HG02943 (cell line): ENCODE data around the gene NCOA4.
"Not testable (repeated sequence)": the region's sequence is repeated elsewhere in the genome, so short reads cannot be mapped to it uniquely, and the experiment has no call there.

Experiments
- ATAC-seq: cut with Tn5 transposase; IDR thresholded peaks from one replicate; pipeline ENCODE4 v1.9.1; 2021; ENCODE audit warnings: mild to moderate bottlenecking, low read depth, moderate library complexity; ENCODE audit not compliant: unreplicated experiment

Gene NCOA4

DNA sequence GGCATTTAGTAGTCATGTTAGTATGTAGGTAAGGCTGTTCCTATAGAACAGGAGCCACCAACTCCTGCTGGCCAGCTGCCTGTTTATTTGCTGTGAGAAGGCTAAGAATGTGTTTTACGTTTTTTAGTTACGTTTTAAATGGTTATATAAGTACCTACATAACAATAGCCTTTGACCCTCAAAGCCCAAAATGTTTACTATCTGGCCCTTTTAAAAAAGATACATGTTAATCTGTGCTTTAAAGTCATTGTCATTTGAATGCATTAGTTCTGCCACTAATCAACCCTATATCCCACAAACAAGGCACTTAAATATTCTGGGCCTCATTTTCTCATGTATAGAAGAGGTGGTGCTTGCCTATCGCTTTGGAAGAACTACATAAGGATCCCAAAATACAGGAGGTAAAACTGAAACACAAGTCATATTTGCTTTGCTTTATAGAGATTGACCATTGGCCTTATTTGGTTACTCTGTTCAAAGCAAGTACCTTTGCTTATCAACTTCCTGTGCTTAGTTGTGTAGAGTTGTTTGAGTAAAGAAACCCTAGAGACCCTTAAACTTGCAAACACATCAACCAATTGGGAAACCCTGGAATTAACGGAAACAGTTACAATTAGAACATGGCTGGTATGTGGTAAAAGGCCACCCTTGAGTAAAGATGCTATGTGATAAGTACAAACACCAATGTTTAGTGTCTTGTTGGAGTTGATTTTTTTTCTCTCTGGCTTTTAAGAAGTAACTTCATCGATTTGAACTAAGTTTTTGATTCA lies 32.2 kb downstream of the NCOA4 start:
- ATAC-seq, result no peak

DNA sequence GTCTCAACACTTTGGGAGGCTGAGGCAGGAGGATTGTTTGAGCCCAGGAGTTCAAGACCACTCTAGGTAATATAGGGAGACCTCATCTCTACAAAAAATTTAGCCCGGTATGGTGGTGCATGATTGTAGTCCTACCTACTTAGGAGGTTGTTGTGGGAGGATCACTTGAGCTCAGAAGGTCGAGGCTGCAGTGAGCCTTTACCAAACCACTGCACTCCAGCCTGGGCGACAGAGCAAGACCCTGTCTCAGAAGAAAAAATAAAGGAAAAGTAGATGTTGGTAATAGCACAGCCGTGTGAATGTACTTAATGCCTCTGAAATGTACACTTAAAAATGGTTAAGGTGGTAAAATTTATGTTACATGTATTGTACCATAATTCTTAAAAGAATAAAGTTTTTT lies 32.9 kb downstream of the NCOA4 start:
- ATAC-seq, result no peak

DNA sequence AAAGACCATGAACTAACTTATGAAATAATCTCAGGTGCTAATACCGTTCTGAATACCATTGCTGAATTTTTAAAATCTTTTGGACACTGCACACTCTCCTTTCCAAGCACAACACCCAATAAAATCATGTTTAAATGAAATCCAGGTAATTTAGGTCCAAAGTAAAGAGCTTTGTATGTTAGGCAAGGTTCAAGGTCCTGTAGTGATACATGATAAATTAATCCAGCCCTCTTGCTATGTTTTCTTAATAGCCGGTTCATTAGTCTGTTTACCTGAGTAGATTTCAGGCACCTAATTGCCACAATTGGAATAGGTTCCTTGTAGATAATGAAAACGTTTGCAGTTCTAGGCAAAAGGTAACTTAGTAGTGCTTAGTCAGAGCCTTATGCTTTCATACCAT lies 44.8 kb downstream of the NCOA4 start:
- not testable (repeated sequence) for ATAC-seq

- not testable (repeated sequence) for ATAC-seq
These were observed 46.0 kb downstream of the NCOA4 start for GRCh38 chr10:45984473-45984872.

DNA sequence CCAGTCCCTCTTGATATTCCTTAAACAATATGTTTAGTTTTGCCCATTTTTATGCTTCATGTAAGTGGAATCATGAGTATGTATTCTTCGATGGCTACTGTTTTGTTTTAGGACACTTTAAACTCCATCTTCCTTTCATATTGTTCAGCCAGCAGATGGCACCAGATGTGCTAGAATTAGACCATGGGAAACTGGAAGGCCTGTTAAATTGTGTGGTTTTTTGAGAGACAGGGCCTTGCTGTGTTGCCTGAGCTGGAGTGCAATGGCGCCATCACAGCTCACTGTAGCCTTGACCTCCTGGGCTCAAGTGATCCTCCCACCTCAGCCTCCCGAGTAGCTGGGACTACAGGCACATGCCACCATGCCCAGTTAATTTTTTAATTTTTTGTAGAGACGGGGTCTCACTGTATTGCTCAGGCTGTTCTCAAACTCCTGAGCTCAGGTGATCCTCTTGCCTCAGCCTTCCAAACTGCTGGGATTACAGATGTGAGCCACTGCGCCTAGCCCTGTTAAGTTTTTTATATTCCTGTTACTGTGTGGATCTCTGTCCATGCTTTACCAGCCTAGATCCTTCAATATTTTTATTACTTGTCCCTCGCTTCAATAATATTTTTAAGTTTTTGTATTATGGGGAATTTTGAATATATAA lies 46.8 kb downstream of the NCOA4 start:
- ATAC-seq, result not testable (repeated sequence)

DNA sequence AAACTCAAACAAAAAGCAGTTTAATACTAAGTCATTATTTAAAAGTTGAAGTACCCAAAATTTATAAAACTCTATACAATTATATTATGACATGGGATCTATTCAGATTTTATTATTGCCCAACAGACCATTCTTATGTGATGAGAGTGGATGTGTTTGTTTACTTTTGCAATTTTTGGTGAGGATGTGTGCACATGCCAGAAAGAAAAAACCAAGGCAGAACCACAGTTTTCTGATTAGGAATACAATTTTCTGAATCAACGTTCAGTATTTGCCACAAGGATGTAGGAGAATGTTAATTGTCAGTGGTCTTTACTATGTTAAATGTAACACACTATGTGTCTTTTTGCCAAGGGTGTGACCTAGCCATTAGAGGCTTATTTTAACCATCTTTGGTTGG lies 49.1 kb downstream of the NCOA4 start:
- not testable (repeated sequence) for ATAC-seq

DNA sequence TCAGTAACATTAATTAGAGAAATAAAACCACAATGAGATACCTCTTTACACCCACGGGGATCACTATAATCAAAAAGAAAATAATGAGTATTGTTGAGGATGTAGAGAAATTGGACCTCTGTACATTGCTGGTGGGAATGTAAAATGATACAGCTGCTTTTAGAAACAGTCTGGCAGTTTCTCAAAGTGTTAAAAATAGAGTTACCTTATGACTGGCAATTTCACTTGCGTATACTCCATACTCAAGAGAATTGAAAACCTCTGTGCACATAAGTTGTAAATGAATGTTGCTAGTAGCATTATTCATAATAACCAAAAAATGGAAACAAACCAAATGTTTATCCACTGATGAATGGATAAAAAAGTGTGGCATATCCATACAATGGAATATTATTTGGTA lies 51.9 kb downstream of the NCOA4 start:
- ATAC-seq, result not testable (repeated sequence)

GRCh38 chr10:45974041-45974440 lies 56.4 kb downstream of the NCOA4 start:
- ATAC-seq, result not testable (repeated sequence)

GRCh38 chr10:45972813-45973169 lies 57.6 kb downstream of the NCOA4 start:
- ATAC-seq, result not testable (repeated sequence)

GRCh38 chr10:45972106-45972812 lies 58.2 kb downstream of the NCOA4 start, which contains the start of gene TIMM23:
Gene TIMM23, plus strand, starts transcription at chr10:45972489. Its CDS starts 136 bp downstream, at chr10:45972625.
- peak; percentile 66 for ATAC-seq

DNA sequence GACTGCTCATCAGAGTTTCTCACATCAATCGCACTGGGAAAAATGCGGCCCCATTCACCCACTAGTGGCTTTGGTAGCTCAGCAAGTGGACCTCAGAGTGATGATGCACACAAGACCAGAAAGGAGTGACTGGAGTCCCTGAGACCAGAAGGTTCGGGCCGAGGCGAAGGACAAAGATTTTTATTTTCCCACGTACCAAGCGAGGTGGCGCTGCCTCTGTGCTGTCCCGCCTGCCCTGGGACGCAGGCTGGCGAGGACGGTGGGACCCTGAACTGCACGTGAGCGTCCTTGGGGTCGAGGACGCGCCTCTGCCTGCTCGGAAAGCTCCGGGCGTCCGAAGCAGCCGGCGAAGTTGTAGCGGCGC lies 58.7 kb downstream of the NCOA4 start:
- ATAC-seq, result peak; percentile 42

DNA sequence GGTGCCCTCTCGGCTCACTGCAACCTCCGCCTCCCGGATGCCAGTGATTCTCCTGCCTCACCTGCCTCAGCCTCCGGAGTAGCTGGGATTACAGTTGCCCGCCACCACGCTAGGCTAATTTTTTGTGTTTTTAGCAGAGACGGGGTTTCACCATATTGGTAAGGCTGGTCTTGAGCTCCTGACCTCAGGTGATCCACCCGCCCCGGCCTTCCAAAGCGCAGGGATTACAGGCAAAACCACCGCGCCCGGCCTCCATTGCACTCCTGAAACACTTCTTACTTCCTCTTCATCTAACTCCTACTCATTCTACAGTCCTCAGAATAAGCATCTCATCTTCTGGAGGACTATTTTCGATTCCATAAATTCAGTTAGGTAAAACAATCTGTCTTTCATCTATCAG lies 59.4 kb downstream of the NCOA4 start:
- not testable (repeated sequence) for ATAC-seq

DNA sequence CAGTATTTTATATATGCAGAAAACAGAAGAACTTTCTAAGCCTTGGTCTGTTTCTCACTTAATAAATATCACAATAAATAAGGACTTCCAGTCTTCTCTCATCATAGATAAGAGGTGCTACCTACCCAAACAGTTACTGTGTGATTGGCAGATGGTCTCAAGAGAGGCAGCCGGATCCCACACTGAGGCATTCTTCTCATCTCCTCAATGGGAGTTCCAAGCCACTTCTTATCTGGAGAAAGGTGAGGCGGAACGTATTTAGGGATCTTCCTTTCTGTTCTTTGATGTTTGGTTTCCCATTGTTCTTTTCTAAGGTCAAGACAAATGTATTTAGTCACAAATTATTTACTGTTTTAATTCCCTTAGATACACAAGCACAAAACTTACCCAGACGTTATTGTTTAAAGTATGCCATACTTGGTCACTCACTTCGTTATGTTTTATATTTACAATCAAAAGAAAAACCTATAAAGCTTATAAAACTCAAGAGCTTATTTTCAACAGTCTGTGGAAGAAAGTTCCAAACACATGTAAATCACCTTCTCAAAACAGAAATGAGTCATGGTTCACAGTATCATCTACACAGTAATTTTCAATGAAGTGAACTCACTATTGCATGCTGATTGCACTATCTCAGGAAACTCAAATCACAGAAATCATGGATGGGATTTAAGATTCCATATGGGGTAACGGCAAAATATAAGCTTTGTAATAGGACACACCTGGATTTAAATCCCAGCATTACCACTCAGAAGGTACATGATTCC lies 67.6 kb downstream of the NCOA4 start:
- not testable (repeated sequence) for ATAC-seq

DNA sequence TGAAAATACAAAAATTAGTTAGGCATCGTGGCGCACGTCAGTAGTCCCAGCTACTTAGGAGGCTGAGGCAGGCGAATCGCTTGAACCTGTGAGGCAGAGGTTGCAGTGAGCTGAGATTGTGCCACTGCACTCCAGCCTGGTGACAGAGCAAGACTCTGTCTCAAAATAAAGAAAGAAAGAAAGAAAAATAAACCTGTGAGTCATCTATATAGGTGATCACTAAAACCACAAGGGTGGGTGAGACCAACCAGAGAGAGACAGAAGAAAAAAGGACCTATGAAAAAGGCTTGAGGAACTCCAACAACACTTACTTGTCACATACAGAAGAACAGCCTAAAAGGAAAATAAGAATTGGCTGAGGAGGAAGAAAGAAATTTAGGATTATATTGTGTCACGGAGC lies 72.5 kb downstream of the NCOA4 start:
- ATAC-seq, result not testable (repeated sequence)

- ATAC-seq, result not testable (repeated sequence)
These were observed 73.8 kb downstream of the NCOA4 start for GRCh38 chr10:45956634-45957033.
